ENCODE data around the gene UBE2E2. TPM values are rescaled to one million over a fixed set of nuclear protein-coding genes. Genes with fewer than 3 reads are reported as not detected.

Gene UBE2E2
- total RNA-seq, 3 donors from 2014 or later: 4.8 to 24.4 (median 8.9) TPM

DNA sequence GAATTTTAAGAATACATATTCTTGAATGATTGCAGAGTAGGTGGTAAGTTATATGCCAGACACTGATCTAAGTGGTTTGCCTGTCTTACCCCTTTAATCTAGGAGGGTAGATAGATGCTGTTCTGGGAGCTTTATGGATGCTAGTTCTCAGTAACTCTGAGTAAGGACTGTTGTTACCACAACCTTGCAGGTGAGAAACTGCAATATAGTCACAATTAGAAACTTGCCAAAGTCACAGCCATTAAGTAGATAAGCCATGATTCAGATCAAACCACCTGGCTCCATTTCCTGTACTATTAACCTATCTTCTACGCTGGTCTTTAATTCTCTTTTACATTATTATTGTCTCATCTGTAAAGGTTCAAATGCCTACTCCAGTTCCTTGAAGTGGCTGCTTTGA is 46.8 kb downstream of the UBE2E2 start:
- no peak overlapping the region for H3K4me3 ChIP-seq
- intact Hi-C loops (cut with DNase I, micrococcal nuclease): no loop called here
- H3K9me3 ChIP-seq: no peaks in the 10 kb centered on the region
- ATAC-seq (no peak), DNase-seq (no peak)
- H3K4me1 ChIP-seq (ENCODE audit: low read depth): no peaks in the 10 kb centered on the region
- no peaks in the 10 kb centered on the region for H3K36me3 ChIP-seq (ENCODE audit: low read depth)
- TF ChIP-seq, protein P1, sequence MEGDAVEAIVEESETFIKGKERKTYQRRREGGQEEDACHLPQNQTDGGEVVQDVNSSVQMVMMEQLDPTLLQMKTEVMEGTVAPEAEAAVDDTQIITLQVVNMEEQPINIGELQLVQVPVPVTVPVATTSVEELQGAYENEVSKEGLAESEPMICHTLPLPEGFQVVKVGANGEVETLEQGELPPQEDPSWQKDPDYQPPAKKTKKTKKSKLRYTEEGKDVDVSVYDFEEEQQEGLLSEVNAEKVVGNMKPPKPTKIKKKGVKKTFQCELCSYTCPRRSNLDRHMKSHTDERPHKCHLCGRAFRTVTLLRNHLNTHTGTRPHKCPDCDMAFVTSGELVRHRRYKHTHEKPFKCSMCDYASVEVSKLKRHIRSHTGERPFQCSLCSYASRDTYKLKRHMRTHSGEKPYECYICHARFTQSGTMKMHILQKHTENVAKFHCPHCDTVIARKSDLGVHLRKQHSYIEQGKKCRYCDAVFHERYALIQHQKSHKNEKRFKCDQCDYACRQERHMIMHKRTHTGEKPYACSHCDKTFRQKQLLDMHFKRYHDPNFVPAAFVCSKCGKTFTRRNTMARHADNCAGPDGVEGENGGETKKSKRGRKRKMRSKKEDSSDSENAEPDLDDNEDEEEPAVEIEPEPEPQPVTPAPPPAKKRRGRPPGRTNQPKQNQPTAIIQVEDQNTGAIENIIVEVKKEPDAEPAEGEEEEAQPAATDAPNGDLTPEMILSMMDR (IDR thresholded peaks at IDR 0.05): no peak

DNA sequence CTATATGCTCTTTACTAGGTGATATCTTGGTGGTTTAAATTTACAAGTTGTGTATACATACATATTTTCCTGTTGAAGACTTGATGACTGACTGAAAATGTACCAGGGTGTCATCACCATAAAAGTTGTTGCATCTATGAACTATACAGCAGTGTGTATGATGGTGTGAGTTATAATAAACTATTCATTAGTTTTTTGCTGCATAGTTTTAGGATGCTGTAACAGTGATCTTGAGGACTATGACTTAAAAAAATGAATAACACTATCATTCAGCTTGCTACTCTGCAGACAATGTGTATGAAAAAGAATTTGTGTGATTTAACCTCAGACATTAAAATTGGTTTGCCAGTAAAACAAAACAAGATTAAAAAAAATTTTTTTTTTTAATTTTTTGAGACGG is 49.0 kb downstream of the UBE2E2 start:
- ATAC-seq (no peak), DNase-seq (no peak)
- Histone ChIP-seq H3K36me3 (ENCODE audit: low read depth) (no peaks in the 10 kb centered on the region), H3K4me1 (ENCODE audit: low read depth) (no peaks in the 10 kb centered on the region), H3K4me3 (no peak overlapping the region), H3K9me3 (no peaks in the 10 kb centered on the region)
- intact Hi-C loops (cut with DNase I, micrococcal nuclease): no loop called here
- TF ChIP-seq, protein P1 (IDR thresholded peaks at IDR 0.05): no peak

DNA sequence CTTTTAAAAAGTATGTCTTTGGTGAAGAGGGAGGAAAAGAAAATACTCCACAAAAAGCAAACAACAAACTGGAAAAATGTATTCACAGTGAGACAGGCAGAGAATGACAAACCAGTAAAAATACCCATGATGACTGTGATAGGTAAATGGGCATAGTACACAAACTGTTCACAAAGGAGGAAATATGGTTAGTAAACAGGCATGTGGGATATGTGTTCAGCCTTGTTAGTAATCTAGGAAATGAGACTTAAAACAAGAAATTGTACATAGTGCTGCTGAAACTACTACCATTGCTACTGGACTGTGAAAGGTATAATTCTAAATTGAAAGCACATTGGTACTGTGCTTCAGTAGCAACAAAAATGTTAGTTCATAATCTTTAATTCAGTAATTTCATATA is 50.1 kb downstream of the UBE2E2 start:
- intact Hi-C loops (cut with DNase I, micrococcal nuclease): no loop called here
- no peaks in the 10 kb centered on the region for H3K36me3 ChIP-seq (ENCODE audit: low read depth)
- no peak for ATAC-seq
- DNase-seq: no peak
- H3K4me1 ChIP-seq (ENCODE audit: low read depth): no peaks in the 10 kb centered on the region
- H3K9me3 ChIP-seq: no peaks in the 10 kb centered on the region
- TF ChIP-seq, protein P1 (IDR thresholded peaks at IDR 0.05): no peak
- no peak overlapping the region for H3K4me3 ChIP-seq

DNA sequence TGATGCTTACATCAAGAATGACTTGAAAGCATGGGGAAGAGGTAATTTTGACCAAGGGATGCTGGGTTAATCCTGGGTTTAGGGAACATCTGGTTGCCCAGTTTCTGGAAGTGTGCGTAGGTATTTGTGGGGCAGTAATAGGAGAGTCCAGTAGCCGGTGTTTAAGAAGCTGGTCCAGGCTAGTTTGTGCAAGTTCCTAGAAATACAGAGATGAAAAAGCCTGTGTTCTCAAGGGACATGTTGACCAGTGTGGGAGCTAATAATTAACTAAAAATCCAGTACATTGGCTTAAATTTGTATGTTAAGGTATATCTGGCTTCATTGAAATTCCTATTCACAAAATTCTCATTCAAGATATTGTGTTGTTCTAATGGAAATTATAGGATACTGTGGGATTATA is 51.2 kb downstream of the UBE2E2 start:
- H3K4me1 ChIP-seq (ENCODE audit: low read depth): no peaks in the 10 kb centered on the region
- H3K9me3 ChIP-seq: no peaks in the 10 kb centered on the region
- no peaks in the 10 kb centered on the region for H3K36me3 ChIP-seq (ENCODE audit: low read depth)
- intact Hi-C loops (cut with DNase I, micrococcal nuclease): no loop called here
- TF ChIP-seq, protein P1 (IDR thresholded peaks at IDR 0.05): no peak
- no peak overlapping the region for H3K4me3 ChIP-seq
- DNase-seq (no peak), ATAC-seq (no peak)

DNA sequence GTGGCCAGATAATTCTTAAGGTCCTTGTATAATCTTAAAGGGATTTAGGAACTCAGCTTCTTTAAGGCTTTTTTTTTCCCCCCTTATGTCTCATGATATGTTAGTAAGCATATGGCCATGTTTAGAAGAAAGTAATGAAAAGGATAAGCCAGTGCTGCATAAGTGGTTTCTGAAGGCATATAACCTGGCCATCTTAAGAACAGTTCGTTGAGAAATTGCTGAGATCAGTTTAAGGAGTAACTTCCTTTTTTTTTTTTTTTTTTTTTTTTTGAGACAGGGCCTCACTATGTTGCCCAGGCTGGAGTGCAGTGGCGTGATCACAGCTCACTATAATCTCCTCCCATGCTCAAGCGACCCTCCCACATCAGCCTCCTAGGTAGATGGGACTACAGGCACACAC is 51.7 kb downstream of the UBE2E2 start:
- Histone ChIP-seq H3K36me3 (ENCODE audit: low read depth) (no peaks in the 10 kb centered on the region), H3K9me3 (no peaks in the 10 kb centered on the region), H3K4me1 (ENCODE audit: low read depth) (no peaks in the 10 kb centered on the region), H3K4me3 (no peak overlapping the region)
- TF ChIP-seq, protein P1 (IDR thresholded peaks at IDR 0.05): no peak
- no peak for ATAC-seq
- no peak for DNase-seq
- intact Hi-C loops (cut with DNase I, micrococcal nuclease): no loop called here

DNA sequence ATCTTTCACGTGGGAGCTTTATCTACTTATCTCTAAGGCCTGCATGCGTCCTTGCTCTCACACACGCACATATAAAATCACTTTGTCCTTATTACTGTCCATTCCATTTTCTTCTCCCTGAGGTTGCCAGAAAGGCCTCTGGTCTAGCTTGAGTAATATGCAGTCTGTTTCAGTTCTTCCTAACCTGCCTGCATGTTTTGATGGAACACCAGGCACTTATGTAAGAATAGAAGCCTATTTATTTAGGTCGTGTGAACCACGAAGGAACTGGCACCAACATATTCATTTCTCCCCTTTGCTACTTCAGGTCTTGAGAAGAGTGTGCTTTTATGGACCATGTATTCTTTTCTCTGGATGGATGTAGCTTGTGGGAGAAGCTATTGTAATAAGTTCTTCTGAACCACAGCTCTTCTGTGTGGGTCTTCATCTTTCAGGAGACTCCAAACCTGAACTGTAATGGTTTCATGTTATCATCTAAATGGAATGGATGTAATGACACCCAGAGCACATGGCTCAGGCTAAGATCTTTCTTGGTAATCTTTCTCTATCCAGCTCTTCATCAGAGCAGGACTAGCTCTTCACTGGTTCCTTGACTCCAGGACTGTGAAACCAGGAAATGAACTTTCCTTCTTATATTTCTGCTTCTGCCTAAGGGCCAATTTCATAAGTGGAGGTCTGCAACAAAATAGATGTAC is 53.8 kb downstream of the UBE2E2 start:
- no peaks in the 10 kb centered on the region for H3K4me1 ChIP-seq (ENCODE audit: low read depth)
- H3K4me3 ChIP-seq: no peak overlapping the region
- DNase-seq (no peak), ATAC-seq (no peak)
- H3K36me3 ChIP-seq (ENCODE audit: low read depth): no peaks in the 10 kb centered on the region
- no peaks in the 10 kb centered on the region for H3K9me3 ChIP-seq
- intact Hi-C loops (cut with DNase I, micrococcal nuclease): no loop called here
- TF ChIP-seq, protein P1 (IDR thresholded peaks at IDR 0.05): no peak
